Measurements from ENCODE around the gene ZGRF1.
A peak's percentile ranks its signal among the peaks of the same experiment; 100 is the strongest.
"Not testable (repeated sequence)": the region's sequence is repeated elsewhere in the genome, so short reads cannot be mapped to it uniquely, and the experiment has no call there.

The ZGRF1 gene

GRCh38 chr4:112649055-112649408, 12.3 kb upstream of the ZGRF1 start:
- no peak for DNase-seq (ENCODE audit: low read depth)
- no peak overlapping the region for H3K4me3 ChIP-seq (ENCODE audit: low read depth, low read length)
- no peak for TF ChIP-seq CTCF (conservative IDR thresholded peaks at IDR 0.05; ENCODE audit: low read depth, low read length)

- no peak for DNase-seq (ENCODE audit: low read depth)
- TF ChIP-seq CTCF (conservative IDR thresholded peaks at IDR 0.05; ENCODE audit: low read depth, low read length) = no peak
- no peak overlapping the region for H3K4me3 ChIP-seq (ENCODE audit: low read depth, low read length)
Measured at GRCh38 chr4:112648263-112649054, 11.8 kb upstream of the ZGRF1 start.

GRCh38 chr4:112647785-112648184, 11.1 kb upstream of the ZGRF1 start:
- DNase-seq (ENCODE audit: low read depth) = peak; percentile 12
- TF ChIP-seq CTCF (conservative IDR thresholded peaks at IDR 0.05; ENCODE audit: low read depth, low read length) = no peak
- H3K4me3 ChIP-seq (ENCODE audit: low read depth, low read length) = no peak overlapping the region

- no peak for DNase-seq (ENCODE audit: low read depth)
- H3K4me3 ChIP-seq (ENCODE audit: low read depth, low read length) = no peak overlapping the region
- TF ChIP-seq CTCF (conservative IDR thresholded peaks at IDR 0.05; ENCODE audit: low read depth, low read length) = no peak
Measured at GRCh38 chr4:112646632-112647537, 10.2 kb upstream of the ZGRF1 start.

GRCh38 chr4:112645541-112646329, 9.0 kb upstream of the ZGRF1 start:
- no peak for TF ChIP-seq CTCF (conservative IDR thresholded peaks at IDR 0.05; ENCODE audit: low read depth, low read length)
- no peak overlapping the region for H3K4me3 ChIP-seq (ENCODE audit: low read depth, low read length)
- no peak for DNase-seq (ENCODE audit: low read depth)

GRCh38 chr4:112644595-112645535, 8.2 kb upstream of the ZGRF1 start:
- not testable (repeated sequence) for DNase-seq (ENCODE audit: low read depth)

More at GRCh38 chr4:112644595-112645535, 8.2 kb upstream of the ZGRF1 start:
- H3K4me3 ChIP-seq (ENCODE audit: low read depth, low read length) = not testable (repeated sequence)
